Left lobe of liver (tissue), 2 donors: ENCODE measurements around the gene SAPCD2. TPM values are rescaled to one million over a fixed set of nuclear protein-coding genes. Genes with fewer than 3 reads are reported as not detected.
"Not testable (repeated sequence)": the region's sequence is repeated elsewhere in the genome, so short reads cannot be mapped to it uniquely, and the experiment has no call there.

Experiments
- ATAC-seq: fragments of 200-7000 bp; cut with Tn5 transposase; one replicate; pipeline ENCODE4 v1.9.1; 2020; ENCODE audit warnings: mild to moderate bottlenecking, moderate library complexity
- DNase-seq: peaks from one replicate; pipeline ENCODE4 v3.0.0-alpha.2; 2020; ENCODE audit warnings: low spot score
- total RNA-seq: library from RNA; stranded (reverse); gene quantifications from one replicate; pipeline ENCODE4 v1.2.1, GENCODE V29; 2021
- donor health status: DM: no; HTN: no; CAD: no; lungs with moderate emphysema.
- donor health status: DM: no; HTN: yes; CAD: no.

The SAPCD2 gene
- total RNA-seq, 1 donor from 2014 or later, result 0.15 TPM

GRCh38 chr9:137034039-137034708, 36.2 kb downstream of the SAPCD2 start:
- no peak for DNase-seq
- ATAC-seq, result no peak

GRCh38 chr9:137033481-137033880, 36.9 kb downstream of the SAPCD2 start:
- not testable (repeated sequence) for ATAC-seq, DNase-seq

GRCh38 chr9:137032858-137033257, 37.5 kb downstream of the SAPCD2 start:
- DNase-seq, result no peak
- no peak for ATAC-seq

GRCh38 chr9:137031904-137032640, 38.3 kb downstream of the SAPCD2 start, which contains the start of gene FUT7:
TSS of gene FUT7 (minus strand) at chr9:137032088. CDS start at chr9:137031991, 97 bp downstream.
- DNase-seq (no peak), ATAC-seq (no peak)

GRCh38 chr9:137030538-137031527, 39.5 kb downstream of the SAPCD2 start:
- no peak for ATAC-seq
- DNase-seq, result no peak

- DNase-seq, result no peak
- no peak for ATAC-seq
Observed at GRCh38 chr9:137030006-137030405, 40.4 kb downstream of the SAPCD2 start.

- peak; percentile 78 for DNase-seq
- ATAC-seq, result peak; percentile 53
Observed at GRCh38 chr9:137029058-137029936, 41.1 kb downstream of the SAPCD2 start.

- peak; percentile 76 for DNase-seq
- ATAC-seq, result peak; percentile 56
Observed at GRCh38 chr9:137028263-137029057, 41.9 kb downstream of the SAPCD2 start.

- ATAC-seq (peak; percentile 10), DNase-seq (no peak)
Observed at GRCh38 chr9:137027369-137028262, 42.7 kb downstream of the SAPCD2 start, which contains the start of gene ABCA2. TSS of gene ABCA2 (minus strand) at chr9:137028237. CDS start at chr9:137028140, 97 bp downstream.

GRCh38 chr9:137026828-137027227, 43.5 kb downstream of the SAPCD2 start:
- DNase-seq (peak; percentile 89), ATAC-seq (peak; percentile 21)

- DNase-seq (no peak), ATAC-seq (no peak)
Observed at GRCh38 chr9:137026384-137026783, 44.0 kb downstream of the SAPCD2 start.

GRCh38 chr9:137025517-137025966, 44.8 kb downstream of the SAPCD2 start:
- ATAC-seq (peak; percentile 47), DNase-seq (peak; percentile 95)

- DNase-seq, result no peak
Observed at GRCh38 chr9:137023583-137023991, 46.8 kb downstream of the SAPCD2 start.

GRCh38 chr9:137023157-137023556, 47.2 kb downstream of the SAPCD2 start:
- DNase-seq (peak; percentile 85), ATAC-seq (peak; percentile 54)

More at GRCh38 chr9:137023583-137023991, 46.8 kb downstream of the SAPCD2 start:
- no peak for ATAC-seq

- ATAC-seq, result peak; percentile 0
- DNase-seq, result no peak
Observed at GRCh38 chr9:137022662-137023008, 47.7 kb downstream of the SAPCD2 start.

- peak; percentile 71 for ATAC-seq
Observed at GRCh38 chr9:137021979-137022661, 48.2 kb downstream of the SAPCD2 start.

GRCh38 chr9:137021568-137021978, 48.8 kb downstream of the SAPCD2 start:
- DNase-seq (no peak), ATAC-seq (no peak)

More at GRCh38 chr9:137021979-137022661, 48.2 kb downstream of the SAPCD2 start:
- peak; percentile 96 for DNase-seq
